Sciatic nerve (tissue), 2 donors: ENCODE data around the gene CIAO3. TPM values are rescaled to one million over a fixed set of nuclear protein-coding genes. Genes with fewer than 3 reads are reported as not detected.

Experiments used
- ATAC-seq: fragments of 200-7000 bp; cut with Tn5 transposase; one replicate; pipeline ENCODE4 v1.9.1; 2020; ENCODE audit warnings: mild to moderate bottlenecking, moderate library complexity
- DNase-seq: peaks from one replicate; pipeline ENCODE4 v3.0.0-alpha.2; 2020; ENCODE audit warnings: low spot score
- intact Hi-C: fragments of 100-400 bp; cut with DNase I; formaldehyde crosslinking; loops from one replicate; pipeline ENCODE4 v1.14.2; 2022
- microRNA-seq: library from miRNA; unstranded; fragments of <30 nt; microRNA quantifications from one replicate; pipeline ENCODE4 v1.2.0, GENCODE V29; 2020
- total RNA-seq: library from RNA; stranded (reverse); fragmentation: NEBNext Ultra II Directional; extraction: Animal tissue kit (Norgen Biotek cat#: 25700); gene quantifications from one replicate; pipeline ENCODE4 v1.2.1, GENCODE V29; 2021
- donor health status: DM: no; HTN: no; CAD: no.
- donor health status: DM: no; HTN: no; CAD: no.

The CIAO3 gene
- total RNA-seq, 1 donor from 2014 or later = 26.9 TPM

- DNase-seq = no peak
- intact Hi-C loops = no loop called here
- no peak for ATAC-seq
Measured at GRCh38 chr16:686459-687260, 54.1 kb downstream of the CIAO3 start.

DNA sequence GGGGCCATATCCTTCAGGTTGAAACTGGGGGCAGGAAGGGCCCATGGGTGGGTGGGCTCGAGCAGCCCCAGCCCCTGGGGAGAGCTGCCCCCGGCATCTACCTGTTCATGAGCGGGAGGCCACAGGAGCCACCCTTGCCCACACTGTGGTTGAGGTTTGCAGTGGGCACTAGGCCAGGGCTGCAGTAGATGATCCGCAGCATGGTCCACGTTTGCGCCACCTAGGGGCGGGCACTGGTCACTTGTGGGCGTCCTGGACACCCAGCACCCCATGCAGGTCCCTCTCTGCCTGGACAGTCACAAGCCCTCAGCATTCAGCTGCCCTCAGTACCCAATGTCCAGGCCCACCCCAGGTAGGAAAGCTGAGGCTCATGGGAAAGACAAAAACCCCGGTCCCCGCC lies 54.8 kb downstream of the CIAO3 start:
- DNase-seq (no peak), ATAC-seq (no peak)
- intact Hi-C loops = no loop called here

GRCh38 chr16:684961-685696 lies 55.7 kb downstream of the CIAO3 start:
- ATAC-seq = no peak
- DNase-seq = no peak
- intact Hi-C loops = no loop called here

DNA sequence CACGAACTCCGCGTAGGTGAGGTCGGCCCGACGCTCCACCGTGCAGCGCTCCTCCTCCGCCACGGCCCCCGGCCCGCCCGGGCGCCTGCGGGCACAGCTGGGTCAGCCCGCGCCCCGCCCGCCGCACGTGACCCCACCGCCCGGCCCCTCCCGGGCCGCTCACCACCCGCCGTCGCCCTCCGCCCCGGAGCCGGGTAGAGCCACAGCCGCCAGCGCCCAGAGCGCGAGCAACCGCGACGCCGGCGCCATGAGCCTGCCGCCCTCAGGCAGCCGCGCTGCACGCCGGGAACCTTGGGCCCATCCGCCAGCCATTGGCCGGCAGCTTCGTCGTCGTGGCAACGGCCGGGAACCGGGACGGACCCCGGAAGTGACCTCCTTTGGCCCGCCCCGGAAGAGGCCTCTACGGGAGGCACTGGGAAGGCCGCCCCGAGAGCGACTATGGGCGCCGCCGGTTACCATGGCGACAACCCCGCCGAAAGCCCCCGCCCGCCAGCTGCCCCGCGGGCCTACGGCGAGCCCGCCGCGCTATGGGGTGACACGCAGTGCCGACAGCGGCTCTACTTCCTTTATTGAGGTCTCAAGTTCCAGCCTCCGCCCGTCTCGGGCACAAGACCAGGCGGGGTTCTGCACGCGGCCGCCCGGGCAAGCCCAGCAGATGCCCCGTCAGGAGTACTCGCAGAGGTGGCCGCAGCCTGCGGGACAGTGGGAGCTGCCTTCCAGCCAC lies 56.6 kb downstream of the CIAO3 start, which contains the start of gene JMJD8:
JMJD8 (minus strand) TSS at position 264 of the 724 bp plus-strand sequence; CDS start at position 249, 15 bp downstream.
- ATAC-seq (peak; percentile 84), DNase-seq (peak; percentile 99)
- intact Hi-C loops = no loop called here

DNA sequence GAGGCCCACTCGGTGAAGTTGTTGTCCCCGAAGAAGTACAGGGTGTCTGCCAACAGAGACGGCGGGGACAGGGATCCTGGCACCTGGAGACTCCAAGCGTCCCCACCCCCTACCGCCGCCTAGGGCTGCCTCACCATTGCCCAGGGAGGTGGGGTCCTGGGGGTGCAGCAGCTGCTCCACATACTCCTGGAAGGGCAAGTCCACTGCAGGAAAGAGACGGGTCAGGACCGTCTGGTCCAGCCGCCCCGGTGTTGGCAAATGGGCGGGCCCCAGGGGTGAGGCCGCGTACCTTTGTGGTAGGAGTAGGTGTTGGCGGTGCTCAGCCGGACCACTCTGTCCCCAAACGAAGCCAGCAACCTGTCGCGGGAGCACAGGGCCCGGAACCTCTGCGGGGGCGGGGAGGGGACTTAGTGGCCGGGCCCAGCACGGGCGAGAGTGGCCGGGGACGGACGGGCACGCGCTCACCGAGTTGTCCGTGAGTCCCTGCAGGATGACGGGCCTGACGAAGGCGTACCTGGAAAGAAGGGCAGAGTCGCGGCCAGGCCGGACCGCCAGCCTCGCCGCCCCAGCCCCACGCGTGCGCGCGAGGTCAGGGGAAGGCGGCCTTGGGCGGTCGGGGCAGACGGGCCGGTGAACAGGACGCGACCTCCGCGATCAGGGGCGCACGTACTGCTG lies 57.3 kb downstream of the CIAO3 start:
- intact Hi-C loops = no loop called here
- DNase-seq (no peak), ATAC-seq (no peak)

DNA sequence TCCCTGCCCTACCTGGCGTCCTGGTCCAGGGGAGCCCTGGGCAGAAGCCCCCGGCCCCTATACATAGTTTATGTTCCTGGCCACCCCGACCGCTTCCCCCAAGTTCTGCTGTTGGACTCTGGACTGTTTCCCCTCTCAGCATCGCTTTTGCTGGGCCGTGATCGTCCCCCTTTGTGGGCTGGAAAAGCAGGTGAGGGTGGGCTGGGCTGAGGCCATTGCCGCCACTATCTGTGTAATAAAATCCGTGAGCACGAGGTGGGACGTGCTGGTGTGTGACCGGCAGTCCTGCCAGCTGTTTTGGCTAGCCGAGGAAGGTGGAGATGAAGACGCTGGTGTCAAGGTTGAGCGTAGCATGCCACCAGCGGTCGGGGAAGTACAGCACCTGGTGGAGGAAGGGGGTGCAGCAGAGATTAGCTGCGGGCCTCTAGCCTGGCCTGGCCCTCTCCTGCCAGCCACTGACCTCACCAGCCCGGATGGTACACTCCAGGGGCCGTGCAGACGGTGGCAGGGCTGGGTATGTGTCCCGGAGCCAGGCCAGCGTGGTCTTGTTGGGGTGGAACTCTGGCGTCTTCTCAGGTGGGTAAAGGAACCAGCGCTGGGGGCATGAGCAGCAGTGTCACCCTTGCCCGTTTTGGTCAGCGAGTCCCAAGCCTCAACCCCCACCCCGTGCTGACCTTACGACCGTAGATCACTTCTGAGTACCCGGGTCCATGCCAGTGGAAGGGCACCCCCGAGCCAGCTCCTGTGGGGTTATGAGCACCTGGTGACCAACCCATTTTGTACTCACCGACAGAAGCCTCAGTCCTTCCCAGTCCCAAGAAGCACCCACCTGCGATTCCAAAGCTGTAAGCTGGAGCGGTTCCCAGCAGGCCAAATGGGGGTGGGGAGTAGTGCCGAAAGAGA lies 58.1 kb downstream of the CIAO3 start:
- no peak for DNase-seq
- intact Hi-C loops = no loop called here

GRCh38 chr16:681746-682427 lies 58.9 kb downstream of the CIAO3 start:
- intact Hi-C loops = no loop called here
- DNase-seq = no peak
- ATAC-seq = no peak

More for the DNA sequence above, 58.1 kb downstream of the CIAO3 start:
- no peak for ATAC-seq

DNA sequence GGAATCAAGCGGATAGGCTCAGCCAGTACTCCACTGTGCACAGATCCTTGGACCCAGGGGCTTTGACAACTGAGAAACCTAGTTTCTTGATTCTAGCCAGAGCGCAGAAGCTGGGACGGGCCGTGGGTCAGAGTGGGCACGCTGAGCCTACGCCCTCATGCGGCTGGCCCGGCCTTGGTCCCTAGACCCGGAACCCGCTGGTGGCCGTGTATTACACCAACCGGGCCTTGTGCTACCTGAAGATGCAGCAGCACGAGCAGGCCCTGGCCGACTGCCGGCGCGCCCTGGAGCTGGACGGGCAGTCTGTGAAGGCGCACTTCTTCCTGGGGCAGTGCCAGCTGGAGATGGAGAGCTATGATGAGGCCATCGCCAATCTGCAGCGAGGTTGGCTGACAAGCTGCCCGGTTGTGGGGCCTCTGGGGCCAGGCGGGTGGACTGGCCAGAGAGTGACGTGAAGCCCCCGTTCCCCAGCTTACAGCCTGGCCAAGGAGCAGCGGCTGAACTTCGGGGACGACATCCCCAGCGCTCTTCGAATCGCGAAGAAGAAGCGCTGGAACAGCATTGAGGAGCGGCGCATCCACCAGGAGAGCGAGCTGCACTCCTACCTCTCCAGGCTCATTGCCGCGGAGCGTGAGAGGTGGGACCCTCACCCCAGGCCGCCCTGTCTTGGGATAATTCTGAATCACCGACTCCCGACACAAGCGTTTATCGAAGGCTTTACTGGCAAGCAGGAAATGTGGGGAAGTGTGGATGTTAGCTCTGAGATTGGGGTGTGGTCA lies 59.6 kb downstream of the CIAO3 start:
- DNase-seq (no peak), ATAC-seq (no peak)
- intact Hi-C loops = no loop called here

DNA sequence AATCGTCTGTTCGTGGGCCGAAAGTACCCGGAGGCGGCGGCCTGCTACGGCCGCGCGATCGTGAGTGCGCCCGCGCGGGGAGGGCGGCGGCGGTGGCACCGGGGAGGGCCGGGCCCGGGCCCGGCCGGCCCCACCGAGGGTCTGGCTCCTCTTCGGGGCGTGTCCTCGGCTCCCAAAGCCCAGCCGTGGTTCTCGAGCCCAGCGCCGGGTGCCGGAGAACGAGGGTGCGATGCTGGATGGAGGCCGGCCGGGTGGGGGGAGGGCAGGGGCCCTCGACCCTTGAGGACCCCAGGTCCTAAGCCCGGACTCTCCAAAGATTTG lies 60.2 kb downstream of the CIAO3 start:
- ATAC-seq = no peak
- intact Hi-C loops = no loop called here
- no peak for DNase-seq

- intact Hi-C loops = no loop called here
- ATAC-seq (peak; percentile 74), DNase-seq (peak; percentile 95)
Measured at GRCh38 chr16:679814-680624, 60.8 kb downstream of the CIAO3 start, which contains the start of gene STUB1. Gene STUB1, plus strand, starts transcription at chr16:680410. Its CDS starts 116 bp downstream, at chr16:680526.

Small RNA genes lying within 50 kb of the gene (microRNA-seq; reads per million reads assigned to microRNA genes)
- not detected for gene MIR662

Other genes starting within 250 kb of the CIAO3 start
- gene CAPN15, start 213.3 kb downstream of the CIAO3 start, total RNA-seq = 35.2 TPM
- not detected for gene PRR35, start 180.6 kb downstream of the CIAO3 start, total RNA-seq
- 1.2 TPM for gene NHLRC4, start 174.0 kb downstream of the CIAO3 start, total RNA-seq
- gene PIGQ, start 171.0 kb downstream of the CIAO3 start, total RNA-seq = 46.6 TPM
- gene RAB40C, start 150.9 kb downstream of the CIAO3 start, total RNA-seq = 22.5 TPM
- 1.5 TPM for gene WFIKKN1, start 110.0 kb downstream of the CIAO3 start, total RNA-seq
- 54.1 TPM for gene METTL26, start 104.7 kb downstream of the CIAO3 start, total RNA-seq
- gene MCRIP2, start 99.2 kb downstream of the CIAO3 start, total RNA-seq = 15.5 TPM
- gene WDR90, start 91.6 kb downstream of the CIAO3 start, total RNA-seq = 33.3 TPM
- 95.9 TPM for gene RHOT2, start 72.9 kb downstream of the CIAO3 start, total RNA-seq
- 1.6 TPM for gene RHBDL1, start 65.3 kb downstream of the CIAO3 start, total RNA-seq
- gene STUB1, start 60.6 kb downstream of the CIAO3 start, total RNA-seq = 80.2 TPM
- 36.1 TPM for gene JMJD8, start 56.7 kb downstream of the CIAO3 start, total RNA-seq
- 10.1 TPM for gene WDR24, start 50.6 kb downstream of the CIAO3 start, total RNA-seq
- gene FBXL16, start 35.2 kb downstream of the CIAO3 start, total RNA-seq = 6.5 TPM
- gene METRN, start 25.9 kb downstream of the CIAO3 start, total RNA-seq = 120 TPM
- 26.3 TPM for gene ANTKMT, start 19.9 kb downstream of the CIAO3 start, total RNA-seq
- 2.1 TPM for gene CCDC78, start 14.6 kb downstream of the CIAO3 start, total RNA-seq
- gene HAGHL, start 13.9 kb downstream of the CIAO3 start, total RNA-seq = 6.5 TPM
- gene MSLN, start 19.7 kb upstream of the CIAO3 start, total RNA-seq = 2.9 TPM
- 11.4 TPM for gene RPUSD1, start 47.4 kb upstream of the CIAO3 start, total RNA-seq
- 18.9 TPM for gene CHTF18, start 47.6 kb upstream of the CIAO3 start, total RNA-seq
- not detected for gene GNG13, start 59.7 kb upstream of the CIAO3 start, total RNA-seq
- gene LMF1, start 230.0 kb upstream of the CIAO3 start, total RNA-seq = 31.3 TPM
- gene SOX8, start 240.8 kb upstream of the CIAO3 start, total RNA-seq = 57.7 TPM